Rectal smooth muscle tissue (tissue), 1 donor: ENCODE results near the gene CAD.

ENCODE experiments used
- H3K27ac ChIP-seq: one replicate; pipeline ENCODE4 v1.7.0; 2013; ENCODE audit warnings: low read depth, low read length, inconsistent platforms
- H3K27me3 ChIP-seq: one replicate; pipeline ENCODE4 v1.7.0; 2013; ENCODE audit warnings: low read length; ENCODE audit not compliant: control insufficient read depth, insufficient read depth
- H3K36me3 ChIP-seq: one replicate; pipeline ENCODE4 v1.7.0; 2013; ENCODE audit warnings: low read length; ENCODE audit not compliant: control insufficient read depth, insufficient read depth
- H3K4me1 ChIP-seq: one replicate; pipeline ENCODE4 v1.7.0; 2013; ENCODE audit warnings: low read length; ENCODE audit not compliant: control insufficient read depth, insufficient read depth
- H3K4me3 ChIP-seq: one replicate; pipeline ENCODE4 v1.7.0; 2013; ENCODE audit warnings: low read length
- H3K9ac ChIP-seq: one replicate; pipeline ENCODE4 v1.7.0; 2013; ENCODE audit warnings: low read length

The CAD gene

GRCh38 chr2:27204566-27204965 is 12.6 kb upstream of the CAD start:
- no peaks in the 10 kb centered on the region for H3K4me1 ChIP-seq
- H3K36me3 ChIP-seq: peaks cover 38% of the 10 kb centered on the region
- no peak overlapping the region for H3K9ac ChIP-seq
- H3K4me3 ChIP-seq: no peak overlapping the region
- no peaks in the 10 kb centered on the region for H3K27me3 ChIP-seq
- H3K27ac ChIP-seq: no peak overlapping the region

- Histone ChIP-seq H3K36me3 (peaks cover 38% of the 10 kb centered on the region), H3K27me3 (no peaks in the 10 kb centered on the region), H3K27ac (no peak overlapping the region), H3K9ac (no peak overlapping the region), H3K4me1 (no peaks in the 10 kb centered on the region), H3K4me3 (no peak overlapping the region)
Observed at GRCh38 chr2:27205206-27205605, 12.0 kb upstream of the CAD start.

DNA sequence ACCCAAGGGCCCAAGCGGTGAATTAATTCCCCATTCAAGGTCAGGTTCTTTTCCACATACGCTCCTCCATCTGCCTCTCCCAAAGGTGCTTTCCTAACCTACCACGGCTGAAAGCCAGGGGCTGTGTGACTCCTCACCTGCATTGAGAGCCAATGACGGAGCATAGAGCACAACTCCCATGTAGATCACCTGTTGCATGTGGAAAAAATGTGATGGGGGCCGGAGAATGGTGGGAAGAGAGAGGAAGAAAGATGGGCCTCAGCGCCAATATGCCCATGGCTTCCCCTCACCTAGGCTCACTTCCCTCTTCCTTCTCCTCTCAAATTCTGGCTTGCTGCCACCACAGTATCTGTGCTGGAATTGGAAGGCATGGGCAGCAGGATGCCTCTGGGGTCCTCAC is 10.8 kb upstream of the CAD start:
- H3K4me1 ChIP-seq: peaks cover 4% of the 10 kb centered on the region
- H3K36me3 ChIP-seq: peaks cover 36% of the 10 kb centered on the region
- no peak overlapping the region for H3K4me3 ChIP-seq
- no peak overlapping the region for H3K9ac ChIP-seq
- H3K27me3 ChIP-seq: no peaks in the 10 kb centered on the region
- H3K27ac ChIP-seq: no peak overlapping the region

DNA sequence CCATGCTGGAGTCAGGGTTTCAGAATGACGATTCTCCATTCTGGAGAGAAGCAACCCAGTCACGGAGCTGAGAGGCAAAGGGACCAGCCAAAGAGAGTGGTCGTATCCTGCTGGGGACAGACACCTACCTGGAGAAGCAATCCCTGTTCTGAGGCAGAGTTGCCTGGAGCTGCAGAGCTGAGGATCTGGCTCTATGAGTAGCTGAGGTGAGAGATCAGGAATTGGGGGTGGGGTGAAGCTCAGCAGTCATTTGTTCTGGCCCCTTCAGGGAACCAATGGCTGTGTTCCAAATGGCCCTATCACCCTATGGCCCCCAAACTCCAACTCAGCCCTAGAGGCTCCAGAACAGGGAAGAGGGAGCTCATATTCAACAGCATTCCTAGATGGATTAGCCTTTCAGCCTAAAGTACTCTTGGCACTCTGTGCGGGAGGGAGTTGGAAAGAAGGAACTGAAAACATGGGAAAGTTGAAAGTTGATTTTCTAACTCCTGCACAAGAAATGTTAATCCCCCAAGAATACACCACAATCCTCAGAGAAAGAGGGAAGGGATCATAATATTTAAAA is 8.6 kb upstream of the CAD start:
- Histone ChIP-seq H3K27me3 (no peaks in the 10 kb centered on the region), H3K9ac (no peak overlapping the region), H3K27ac (no peak overlapping the region), H3K36me3 (peaks cover 23% of the 10 kb centered on the region), H3K4me1 (peaks cover 11% of the 10 kb centered on the region), H3K4me3 (no peak overlapping the region)

- H3K4me3 ChIP-seq: no peak overlapping the region
Observed at GRCh38 chr2:27209621-27210401, 7.4 kb upstream of the CAD start.

GRCh38 chr2:27211241-27211942 is 5.8 kb upstream of the CAD start:
- Histone ChIP-seq H3K9ac (peak overlapping the region; percentile 6), H3K27me3 (no peaks in the 10 kb centered on the region), H3K27ac (no peak overlapping the region), H3K36me3 (peaks cover 22% of the 10 kb centered on the region), H3K4me3 (peak overlapping the region; percentile 97), H3K4me1 (peaks cover 11% of the 10 kb centered on the region)

More at GRCh38 chr2:27209621-27210401, 7.4 kb upstream of the CAD start:
- Histone ChIP-seq H3K9ac (no peak overlapping the region), H3K27me3 (no peaks in the 10 kb centered on the region), H3K36me3 (peaks cover 15% of the 10 kb centered on the region), H3K27ac (no peak overlapping the region), H3K4me1 (peaks cover 11% of the 10 kb centered on the region)

DNA sequence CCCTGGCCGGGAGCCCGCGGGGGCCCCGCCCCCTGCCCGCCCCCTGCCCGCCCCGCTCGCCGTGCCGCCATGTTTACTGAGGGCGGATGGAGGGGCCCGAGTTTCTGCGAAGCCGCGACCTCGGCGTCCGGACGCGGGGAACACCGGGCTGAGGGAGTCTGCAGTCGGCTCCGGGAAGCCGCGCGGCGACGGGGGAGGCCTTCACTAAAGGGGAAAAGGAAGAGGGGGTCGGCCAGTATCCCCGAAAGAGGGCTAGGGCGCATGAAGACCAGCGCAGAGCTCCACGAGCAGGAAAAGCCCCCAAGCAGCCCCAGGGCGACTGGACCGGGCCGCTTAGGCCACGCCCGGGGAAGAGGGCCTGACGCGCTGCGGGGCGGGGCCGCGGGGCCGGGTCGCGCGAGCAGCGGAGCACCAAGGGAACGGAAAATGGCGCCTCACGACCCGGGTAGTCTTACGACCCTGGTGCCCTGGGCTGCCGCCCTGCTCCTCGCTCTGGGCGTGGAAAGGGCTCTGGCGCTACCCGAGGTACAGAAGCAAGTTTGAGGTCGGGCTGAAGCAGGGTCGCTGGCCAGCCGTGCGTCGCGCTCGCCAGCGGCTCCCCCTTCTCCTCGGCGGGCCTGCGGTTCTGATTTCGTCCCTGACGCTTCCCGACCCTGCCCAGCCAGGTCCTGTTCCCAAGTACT is 5.1 kb upstream of the CAD start, which contains the start of the genes ATRAID and SLC5A6:
ATRAID (plus strand) TSS at position 99 of the 683 bp plus-strand sequence; CDS start at position 427, 328 bp downstream.
SLC5A6 (minus strand) TSS at position 326 of the 683 bp plus-strand sequence. CDS start 4,618 bp downstream, outside the sequence.
- peaks cover 19% of the 10 kb centered on the region for H3K36me3 ChIP-seq
- peaks cover 14% of the 10 kb centered on the region for H3K4me1 ChIP-seq
- no peaks in the 10 kb centered on the region for H3K27me3 ChIP-seq
- peak within 1 kb of the TSS; percentile 95 for H3K9ac ChIP-seq
- H3K27ac ChIP-seq: peak within 1 kb of the TSS; percentile 96
- H3K4me3 ChIP-seq: peak within 1 kb of the TSS; percentile 97

DNA sequence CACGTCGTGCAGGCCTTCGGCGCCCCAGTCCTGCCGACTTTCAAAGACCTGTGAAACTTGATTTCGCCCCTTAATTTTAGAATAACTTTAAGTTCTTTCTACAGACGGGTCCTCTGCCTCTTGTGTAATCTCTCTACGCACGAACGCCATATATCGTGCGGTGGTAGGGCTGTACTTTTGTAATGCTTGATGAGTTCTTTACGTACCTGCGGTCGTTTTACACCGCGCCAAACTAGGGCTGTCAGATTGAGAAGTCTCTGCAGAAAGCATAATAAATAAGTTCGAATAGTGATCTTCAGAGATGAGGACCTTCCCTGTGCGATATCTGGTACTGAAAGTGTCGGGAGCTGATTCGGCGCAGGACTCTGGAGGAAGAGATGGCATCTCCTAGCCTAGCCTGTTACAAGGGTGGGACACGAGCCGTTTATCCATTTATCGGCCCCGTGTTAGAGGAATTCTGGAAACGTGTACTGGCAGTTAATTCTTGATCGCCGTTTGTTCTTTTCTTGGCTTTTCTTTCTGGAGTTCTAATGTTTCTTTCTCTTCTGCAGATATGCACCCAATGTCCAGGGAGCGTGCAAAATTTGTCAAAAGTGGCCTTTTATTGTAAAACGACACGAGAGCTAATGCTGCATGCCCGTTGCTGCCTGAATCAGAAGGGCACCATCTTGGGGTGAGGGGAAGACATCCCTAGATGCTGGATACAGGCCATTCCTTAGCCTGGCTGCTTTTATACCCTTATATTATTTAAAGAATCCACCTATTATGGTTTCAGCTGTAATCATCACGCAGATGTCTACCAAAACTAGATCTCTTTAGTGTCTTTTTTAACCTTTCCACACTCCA is 4.3 kb upstream of the CAD start:
- H3K27ac ChIP-seq: peak overlapping the region; percentile 96
- peak overlapping the region; percentile 97 for H3K4me3 ChIP-seq
- peaks cover 14% of the 10 kb centered on the region for H3K4me1 ChIP-seq
- H3K36me3 ChIP-seq: peaks cover 12% of the 10 kb centered on the region
- no peaks in the 10 kb centered on the region for H3K27me3 ChIP-seq
- peak overlapping the region; percentile 95 for H3K9ac ChIP-seq

GRCh38 chr2:27214941-27215340 is 2.2 kb upstream of the CAD start:
- Histone ChIP-seq H3K4me3 (no peak overlapping the region), H3K27me3 (no peaks in the 10 kb centered on the region), H3K9ac (no peak overlapping the region), H3K36me3 (peaks cover 7% of the 10 kb centered on the region), H3K27ac (no peak overlapping the region), H3K4me1 (peaks cover 14% of the 10 kb centered on the region)

GRCh38 chr2:27216416-27217137 is 592 bp upstream of the CAD start:
- peaks cover 10% of the 10 kb centered on the region for H3K4me1 ChIP-seq
- peak overlapping the region; percentile 75 for H3K4me3 ChIP-seq
- H3K9ac ChIP-seq: no peak overlapping the region
- peaks cover 7% of the 10 kb centered on the region for H3K36me3 ChIP-seq
- H3K27me3 ChIP-seq: no peaks in the 10 kb centered on the region
- H3K27ac ChIP-seq: peak overlapping the region; percentile 44

- Histone ChIP-seq H3K9ac (no peak overlapping the region), H3K4me3 (no peak overlapping the region), H3K27ac (no peak overlapping the region), H3K27me3 (no peaks in the 10 kb centered on the region), H3K4me1 (peaks cover 3% of the 10 kb centered on the region), H3K36me3 (peaks cover 17% of the 10 kb centered on the region)
Observed at GRCh38 chr2:27218614-27219013, 1.4 kb downstream of the CAD start.
